ENCODE measurements around the gene RNF20. TPM values are rescaled to one million over a fixed set of nuclear protein-coding genes. Genes with fewer than 3 reads are reported as not detected.

The RNF20 gene
- polyA plus RNA-seq, 1 of the 3 experiments (the other 2 are of a cell fraction) = 16.0 TPM

- Histone ChIP-seq H3K9ac (no peak overlapping the region), H3K27ac (ENCODE audit: low read depth in 2 of 2, low read length in 1 of 2) (no peak overlapping the region), H3K4me2 (no peak overlapping the region), H2AFZ (ENCODE audit: low read depth) (no peak overlapping the region), H3K27me3 (ENCODE audit: insufficient read depth) (no peaks in the 10 kb centered on the region), H3K9me3 (no peaks in the 10 kb centered on the region), H3K4me3 (ENCODE audit: low read depth in 2 of 2, low read length in 1 of 2) (no peak overlapping the region), H3K9me2 (no peaks in the 10 kb centered on the region), H3K4me1 (ENCODE audit: control insufficient read depth in 1 of 2, insufficient read depth in 2 of 2, low read depth in 1 of 2, low read length in 1 of 2) (peaks cover 0 to 7% of the 10 kb centered on the region in 2 experiments; a peak in 3 of 4 replicates), H3K36me3 (replicated peaks in 1 of 2; ENCODE audit: control insufficient read depth in 1 of 2, insufficient read depth in 2 of 2, low read length in 1 of 2) (peaks cover 60 to 88% of the 10 kb centered on the region in 2 experiments), H4K20me1 (ENCODE audit: insufficient read depth) (peaks cover 24% of the 10 kb centered on the region), H3F3A (replicated peaks; ENCODE audit: insufficient read depth) (no peaks in the 10 kb centered on the region), H3K79me2 (ENCODE audit: insufficient read depth) (peaks cover 39% of the 10 kb centered on the region)
- CTCF ChIA-PET = interaction anchor here (0.7 to 1.9 kb wide), 3 partner anchors 61 to 91 kb away, joined by 3 to 10 read pairs (median 3); no protein-coding TSS in a partner anchor
- no peak for TF ChIP-seq TEAD4 (IDR thresholded peaks at IDR 0.05; ENCODE audit: borderline replicate concordance, insufficient read depth)
- no peak for TF ChIP-seq ZBTB33 (IDR thresholded peaks at IDR 0.05; ENCODE audit: borderline replicate concordance, low read depth)
- TF ChIP-seq USF1 (IDR thresholded peaks at IDR 0.05; ENCODE audit: borderline replicate concordance, low read depth) = no peak
- no peak for TF ChIP-seq ELF1 (IDR thresholded peaks at IDR 0.05)
- TF ChIP-seq RXRA (IDR thresholded peaks at IDR 0.05; ENCODE audit: borderline replicate concordance, low read depth) = no peak
- no peak for TF ChIP-seq TAF1 (IDR thresholded peaks at IDR 0.05; ENCODE audit: borderline replicate concordance, low read depth, low read length)
- TF ChIP-seq MEF2A (IDR thresholded peaks at IDR 0.05; ENCODE audit: borderline replicate concordance, low read depth) = no peak
- DNase-seq = no peak
- POLR2A ChIA-PET = no interaction called here
- 93% methylated on average over 8 of the region's 8 CpGs for WGBS (ENCODE audit: low lambda C conversion rate)
Observed at GRCh38 chr9:101540069-101540468, 6.4 kb downstream of the RNF20 start.

- TF ChIP-seq JUND (IDR thresholded peaks at IDR 0.05) = no peak
- TF ChIP-seq POLR2AphosphoS5 (IDR thresholded peaks at IDR 0.05; ENCODE audit: low read depth, low read length) = no peak
- TF ChIP-seq EZH2phosphoT487 (IDR thresholded peaks at IDR 0.05; ENCODE audit: borderline replicate concordance, low read depth) = no peak
- no peak for TF ChIP-seq FOXJ3 (CRISPR knock-in tag; IDR thresholded peaks at IDR 0.05)
- TF ChIP-seq GABPA (IDR thresholded peaks at IDR 0.05; ENCODE audit: low read depth) = no peak
- no peak for TF ChIP-seq GATA2 (CRISPR knock-in tag; IDR thresholded peaks at IDR 0.05)
- no peak for TF ChIP-seq FOXM1 (IDR thresholded peaks at IDR 0.05; ENCODE audit: low read depth)
- TF ChIP-seq EP300 (IDR thresholded peaks at IDR 0.05; ENCODE audit: borderline replicate concordance in 1 of 2, low read depth in 1 of 2, low read length in 1 of 2) = no peak
- no peak for TF ChIP-seq RXRA (IDR thresholded peaks at IDR 0.05; ENCODE audit: borderline replicate concordance, low read depth)
- no peak for TF ChIP-seq MEF2A (IDR thresholded peaks at IDR 0.05; ENCODE audit: borderline replicate concordance, low read depth)
- no peak for TF ChIP-seq NFIC (IDR thresholded peaks at IDR 0.05; ENCODE audit: borderline replicate concordance)
- no peak for DNase-seq
- CTCF ChIA-PET = interaction anchor here (1.3 kb wide), 1 partner anchor 94 kb away, joined by 4 read pairs; no protein-coding TSS in a partner anchor
- POLR2A ChIA-PET = interaction anchor here (0.9 kb wide), 1 partner anchor 10 kb away, joined by 4 read pairs; the partner anchor contains the start of gene RNF20
- no peaks in the 10 kb centered on the region for H3F3A ChIP-seq (replicated peaks; ENCODE audit: insufficient read depth)
- no peaks in the 10 kb centered on the region for H3K9me2 ChIP-seq
- H2AFZ ChIP-seq (ENCODE audit: low read depth) = no peak overlapping the region
- no peaks in the 10 kb centered on the region for H3K9me3 ChIP-seq
- no peak overlapping the region for H3K27ac ChIP-seq (ENCODE audit: low read depth in 2 of 2, low read length in 1 of 2)
- no peaks in the 10 kb centered on the region for H3K27me3 ChIP-seq (ENCODE audit: insufficient read depth)
- H3K36me3 ChIP-seq (replicated peaks in 1 of 2; ENCODE audit: control insufficient read depth in 1 of 2, insufficient read depth in 2 of 2, low read length in 1 of 2) = peaks cover 67 to 89% of the 10 kb centered on the region in 2 experiments
- 99% methylated on average over 11 of the region's 14 CpGs for WGBS (ENCODE audit: low lambda C conversion rate)
- H4K20me1 ChIP-seq (ENCODE audit: insufficient read depth) = peaks cover 14% of the 10 kb centered on the region
- peaks cover 8% of the 10 kb centered on the region; the same call in 1 of the 2 replicates for H3K79me2 ChIP-seq (ENCODE audit: insufficient read depth)
- H3K4me3 ChIP-seq (ENCODE audit: low read depth in 2 of 2, low read length in 1 of 2) = no peak overlapping the region
- H3K9ac ChIP-seq = no peak overlapping the region
- H3K4me1 ChIP-seq (ENCODE audit: control insufficient read depth in 1 of 2, insufficient read depth in 2 of 2, low read depth in 1 of 2, low read length in 1 of 2) = peaks cover 0 to 1% of the 10 kb centered on the region in 2 experiments; a peak in 1 of 4 replicates
- H3K4me2 ChIP-seq = no peak overlapping the region
Observed at GRCh38 chr9:101543098-101543735, 9.6 kb downstream of the RNF20 start.

Data from SK-N-SH (cell line).